Transverse colon (tissue), 4 donors: ENCODE results near the gene LOXL1. TPM values are rescaled to one million over a fixed set of nuclear protein-coding genes. Genes with fewer than 3 reads are reported as not detected.

ENCODE experiments used
- DNase-seq: peaks from one replicate; pipeline ENCODE4 v3.0.0-alpha.2; 2019
- H3K27ac ChIP-seq, 4 donors: fragments of 200-600 bp; sonication (generic); 2 replicates each; pipeline ENCODE4 v1.5.1; 2016 to 2018; ENCODE audit warnings: inconsistent platforms in 4 of 4
- H3K27me3 ChIP-seq: fragments of 200-600 bp; sonication (generic); 2 replicates; pipeline ENCODE4 v1.5.1; 2017; ENCODE audit warnings: inconsistent platforms
- H3K36me3 ChIP-seq, 4 donors: fragments of 200-600 bp; sonication (generic); 2 replicates each; pipeline ENCODE4 v1.5.1; 2017 to 2019; ENCODE audit warnings: inconsistent platforms in 4 of 4
- H3K4me1 ChIP-seq, 4 donors: fragments of 200-600 bp; sonication (generic); 2 replicates each; pipeline ENCODE4 v1.5.1; 2017 to 2020; ENCODE audit warnings: inconsistent platforms in 4 of 4
- H3K4me3 ChIP-seq, 4 donors: fragments of 200-600 bp; sonication (generic); 1 replicate in 1 of 4; 2 replicates in 3 of 4; pipeline versions ENCODE4 v1.5.1 to v1.6.1; 2017 to 2019; ENCODE audit warnings: inconsistent platforms in 4 of 4
- H3K9me3 ChIP-seq, 2 donors: fragments of 200-600 bp; sonication (generic); 2 replicates each; pipeline ENCODE4 v1.5.1; 2017 to 2019; ENCODE audit warnings: inconsistent platforms in 2 of 2
- EP300 ChIP-seq: sonication (generic); formaldehyde crosslinking; IDR thresholded peaks from one replicate; pipeline ENCODE4 v1.6.1; 2017; ENCODE audit warnings: antibody characterized with exemption, low read depth
- POLR2A ChIP-seq: fragments of 450-650 bp; IDR thresholded peaks from one replicate; pipeline ENCODE4 v1.6.1; 2016; ENCODE audit warnings: antibody characterized with exemption, mild to moderate bottlenecking, moderate library complexity
- POLR2AphosphoS5 ChIP-seq, 3 donors: sonication (generic); formaldehyde crosslinking; IDR thresholded peaks; one replicate each; pipeline ENCODE4 v1.6.1; 2016; ENCODE audit warnings: antibody characterized with exemption in 3 of 3
- WGBS, 2 donors: methylation state at CpG; one replicate each; pipeline ENCODE4 v1.1.5; 2018; ENCODE audit warnings: low coverage in 1 of 2; 5-methylcytosine and 5-hydroxymethylcytosine counted together
- in situ Hi-C, 4 donors: fragments of 200-750 bp; cut with MboI; loops; one replicate each; pipeline versions ENCODE4 v1.15.0 to v1.15.1; 2017; ENCODE audit warnings: low sequenced_read_pairs in 3 of 4, low pct_ligation_motif_present in 1 of 4, low pct_unique_long_range_greater_than_20kb in 1 of 4
- intact Hi-C: fragments of 100-400 bp; cut with DNase I; formaldehyde crosslinking; loops from one replicate; pipeline ENCODE4 v1.15.1; 2023; ENCODE audit warnings: low total_unique reads
- total RNA-seq, 4 donors: library from RNA; depleted of rRNA; stranded (reverse); fragments of >200 nt; gene quantifications; one replicate each; pipeline ENCODE4 v1.1.0, GENCODE V29; 2016
- TF ChIP-seq, protein P1 (sequence below), 5 experiments: fragments of 200-600 bp in 3 of 5; fragments of 450-650 bp in 2 of 5; sonication (generic) in 3 of 5; IDR thresholded peaks; 1 replicate in 2 of 5; 2 replicates in 3 of 5; pipeline ENCODE4 v1.5.1; 2016 to 2017; ENCODE audit warnings: antibody characterized with exemption in 5 of 5, inconsistent platforms in 3 of 5, mild to moderate bottlenecking in 2 of 5, moderate library complexity in 1 of 5

LOXL1 gene
- total RNA-seq, 4 donors from 2014 or later, result 1.8 to 6.8 (median 1.9) TPM; not detected in 1

DNA sequence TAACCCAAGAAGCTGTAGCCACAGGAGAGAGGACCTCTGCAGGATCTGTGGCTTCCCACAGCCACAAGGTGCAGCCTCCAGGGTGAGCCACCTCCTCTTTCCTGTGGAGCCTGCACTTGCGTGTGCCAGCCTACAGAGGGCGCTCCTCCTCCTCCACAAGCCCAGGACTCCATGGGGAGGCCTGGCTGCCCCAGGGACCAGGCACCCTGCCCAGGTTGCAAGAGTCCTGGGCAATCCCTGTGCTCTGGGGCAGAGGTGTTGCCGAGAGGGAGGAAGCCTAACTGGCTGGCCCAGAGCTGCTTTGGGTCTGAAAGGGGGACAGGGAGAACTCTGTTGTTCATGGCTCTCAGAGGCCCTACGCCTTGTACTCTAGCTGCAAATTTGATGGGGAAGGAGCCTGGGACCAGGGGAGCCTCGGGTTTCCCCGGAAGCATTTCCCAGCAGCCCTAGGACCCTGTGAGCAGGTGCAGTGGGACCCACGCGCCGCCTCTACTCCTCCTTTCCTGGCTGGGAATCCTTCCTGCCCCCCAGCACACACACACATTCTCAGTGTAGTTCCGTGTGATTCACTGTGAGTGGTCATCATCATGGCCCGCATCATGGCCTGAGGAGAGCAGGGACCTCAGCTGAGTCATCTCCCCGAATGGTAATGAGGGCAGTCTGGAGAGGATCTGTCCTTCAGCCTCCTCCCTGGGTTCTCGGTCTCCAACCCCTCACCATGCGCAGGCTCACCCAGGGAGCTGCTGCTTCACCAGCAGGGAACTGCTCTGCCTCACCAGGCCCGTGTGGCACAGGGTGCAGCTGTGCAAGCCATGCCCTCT lies 28.6 kb upstream of the LOXL1 start:
- WGBS, 2 donors, result 78% methylated on average over 14 of the region's 15 CpGs; no CpG with 5 or more reads in 1 of the 2 donors
- peak; percentile 27 for DNase-seq

DNA sequence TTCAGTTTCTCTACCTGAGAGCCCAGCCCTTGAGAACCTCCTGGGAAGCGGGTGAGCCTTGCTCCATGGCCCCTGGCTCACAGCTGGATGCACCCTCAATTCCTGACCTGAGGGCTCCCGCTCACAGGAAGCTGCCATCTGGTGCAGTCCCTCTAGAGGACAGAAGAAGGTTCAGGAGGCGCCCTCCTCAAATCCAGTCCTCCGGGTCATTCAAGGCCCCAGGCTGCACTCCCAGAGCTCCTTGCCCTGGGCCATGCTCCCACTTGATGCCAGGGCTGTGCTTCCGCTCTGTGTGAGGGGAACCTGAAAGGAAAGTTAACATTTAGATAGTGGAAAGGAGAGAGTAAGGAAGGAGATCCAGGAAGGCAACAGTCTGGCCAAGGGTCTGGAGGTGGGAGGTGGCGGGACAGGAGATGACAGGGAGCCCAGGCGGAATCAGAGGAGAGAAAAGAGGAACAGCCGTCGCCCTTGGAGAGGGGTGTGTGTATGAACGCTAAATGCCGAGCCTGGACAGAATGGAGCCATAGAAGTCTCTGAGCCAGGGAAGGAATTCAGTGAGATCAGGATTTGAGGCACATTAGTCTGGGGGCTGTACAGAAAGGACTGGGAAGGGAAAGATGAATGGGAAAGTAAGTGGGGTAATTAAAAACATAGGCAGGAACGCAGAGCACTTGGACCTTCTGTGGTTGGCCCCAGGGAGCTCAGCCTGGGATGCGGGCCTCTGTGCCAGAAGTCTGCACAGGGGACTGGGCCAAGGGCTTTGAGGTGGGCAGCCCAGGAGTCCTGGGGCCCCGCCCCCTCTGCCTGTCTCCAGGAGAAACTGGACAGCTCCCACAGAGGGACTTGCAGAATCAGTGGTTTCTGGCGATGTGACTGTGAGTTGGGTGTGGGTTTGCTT lies 26.8 kb upstream of the LOXL1 start:
- H3K36me3 ChIP-seq, result no peaks in the 10 kb centered on the region
- in situ Hi-C loops (no loop called here), intact Hi-C loops (no loop called here)
- H3K4me3 ChIP-seq, result no peak overlapping the region
- no peaks in the 10 kb centered on the region for H3K4me1 ChIP-seq
- H3K27ac ChIP-seq, result no peak overlapping the region
- no peak for DNase-seq
- no peaks in the 10 kb centered on the region for H3K9me3 ChIP-seq
- TF ChIP-seq, protein P1, sequence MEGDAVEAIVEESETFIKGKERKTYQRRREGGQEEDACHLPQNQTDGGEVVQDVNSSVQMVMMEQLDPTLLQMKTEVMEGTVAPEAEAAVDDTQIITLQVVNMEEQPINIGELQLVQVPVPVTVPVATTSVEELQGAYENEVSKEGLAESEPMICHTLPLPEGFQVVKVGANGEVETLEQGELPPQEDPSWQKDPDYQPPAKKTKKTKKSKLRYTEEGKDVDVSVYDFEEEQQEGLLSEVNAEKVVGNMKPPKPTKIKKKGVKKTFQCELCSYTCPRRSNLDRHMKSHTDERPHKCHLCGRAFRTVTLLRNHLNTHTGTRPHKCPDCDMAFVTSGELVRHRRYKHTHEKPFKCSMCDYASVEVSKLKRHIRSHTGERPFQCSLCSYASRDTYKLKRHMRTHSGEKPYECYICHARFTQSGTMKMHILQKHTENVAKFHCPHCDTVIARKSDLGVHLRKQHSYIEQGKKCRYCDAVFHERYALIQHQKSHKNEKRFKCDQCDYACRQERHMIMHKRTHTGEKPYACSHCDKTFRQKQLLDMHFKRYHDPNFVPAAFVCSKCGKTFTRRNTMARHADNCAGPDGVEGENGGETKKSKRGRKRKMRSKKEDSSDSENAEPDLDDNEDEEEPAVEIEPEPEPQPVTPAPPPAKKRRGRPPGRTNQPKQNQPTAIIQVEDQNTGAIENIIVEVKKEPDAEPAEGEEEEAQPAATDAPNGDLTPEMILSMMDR (IDR thresholded peaks at IDR 0.05), result no peak
- no peak for TF ChIP-seq POLR2AphosphoS5 (IDR thresholded peaks at IDR 0.05)
- no peak for TF ChIP-seq EP300
- WGBS, 2 donors, result 81 to 83% methylated on average over 7 to 15 of the region's 15 CpGs
- no peaks in the 10 kb centered on the region for H3K27me3 ChIP-seq

More for the DNA sequence above, 28.6 kb upstream of the LOXL1 start:
- no peak overlapping the region for H3K4me3 ChIP-seq
- no peaks in the 10 kb centered on the region for H3K9me3 ChIP-seq
- no peaks in the 10 kb centered on the region for H3K27me3 ChIP-seq
- H3K4me1 ChIP-seq, result no peaks in the 10 kb centered on the region
- H3K27ac ChIP-seq, result no peak overlapping the region
- intact Hi-C loops, result no loop called here
- no peaks in the 10 kb centered on the region for H3K36me3 ChIP-seq
- in situ Hi-C loops, result no loop called here
- TF ChIP-seq POLR2AphosphoS5 (IDR thresholded peaks at IDR 0.05), result no peak
- TF ChIP-seq, protein P1 (IDR thresholded peaks at IDR 0.05), result peak; percentile 51 to 71 (median 70)

DNA sequence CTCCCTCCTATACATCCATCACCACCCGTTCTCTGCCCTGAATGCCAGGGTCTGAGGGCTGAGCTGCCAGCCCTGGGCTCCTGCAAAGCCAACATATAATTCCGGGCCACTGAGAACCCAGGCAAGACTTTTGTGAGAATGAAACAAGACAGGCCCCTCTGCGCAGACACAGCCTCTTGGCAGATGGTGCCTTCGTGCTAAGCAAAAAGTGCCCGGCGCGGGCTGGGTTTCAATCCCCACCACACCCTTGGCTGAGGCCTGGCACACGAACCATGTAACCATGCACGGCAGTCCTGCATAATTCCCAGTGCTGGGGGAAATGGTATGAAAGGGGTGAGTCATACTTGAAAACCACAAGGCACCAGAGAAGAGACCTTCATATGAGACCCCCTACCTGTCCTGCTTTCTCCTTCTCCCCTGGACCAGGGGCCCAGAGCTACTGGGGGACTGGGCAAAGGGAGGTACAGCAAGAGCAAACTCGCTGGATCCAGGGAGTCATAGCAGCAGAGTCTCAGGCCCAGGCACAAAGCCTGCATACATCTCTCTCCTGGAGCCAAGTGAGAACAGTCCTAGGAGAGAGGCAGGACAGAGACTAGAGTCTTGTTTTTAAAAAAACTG lies 26.1 kb upstream of the LOXL1 start:
- no peaks in the 10 kb centered on the region for H3K27me3 ChIP-seq
- in situ Hi-C loops, result no loop called here
- no peak overlapping the region for H3K27ac ChIP-seq
- no peaks in the 10 kb centered on the region for H3K36me3 ChIP-seq
- H3K4me3 ChIP-seq, result no peak overlapping the region
- no peaks in the 10 kb centered on the region for H3K9me3 ChIP-seq
- H3K4me1 ChIP-seq, result no peaks in the 10 kb centered on the region
- WGBS, 2 donors, result 77% methylated on average over 10 of the region's 10 CpGs; no CpG with 5 or more reads in 1 of the 2 donors
- intact Hi-C loops, result no loop called here
- TF ChIP-seq, protein P1 (IDR thresholded peaks at IDR 0.05), result no peak
- TF ChIP-seq POLR2AphosphoS5 (IDR thresholded peaks at IDR 0.05), result no peak
- TF ChIP-seq EP300, result no peak
- no peak for TF ChIP-seq POLR2A
- DNase-seq, result no peak
